Measurements from ENCODE around the gene PTPN20.

GRCh38 chr10:46992803-46993561, 81.8 kb downstream of the PTPN20 start:
- TF ChIP-seq PHF8 (conservative IDR thresholded peaks at IDR 0.05; ENCODE audit: low read depth, low read length): no peak
- TF ChIP-seq JUN (IDR thresholded peaks at IDR 0.05; ENCODE audit: low read depth, low read length): no peak
- TF ChIP-seq NANOG (IDR thresholded peaks at IDR 0.05; ENCODE audit: insufficient read depth, low read depth, low read length, poor library complexity, severe bottlenecking): no peak
